SIG-M5 treated with dmso at 0.1 percent for 504 hours (cell line): ENCODE results near the gene TSHR.

Source experiments
- DNase-seq: peaks from one replicate; lab custom pipeline; 2025; ENCODE audit not compliant: unreplicated experiment; lab: John Stamatoyannopoulos, UW

The TSHR gene

GRCh38 chr14:81127785-81128184 lies 172.4 kb downstream of the TSHR start:
- peak; percentile 51 for DNase-seq

GRCh38 chr14:81129242-81129641 lies 173.8 kb downstream of the TSHR start:
- DNase-seq, result no peak

GRCh38 chr14:81132468-81132867 lies 177.0 kb downstream of the TSHR start:
- no peak for DNase-seq

DNA sequence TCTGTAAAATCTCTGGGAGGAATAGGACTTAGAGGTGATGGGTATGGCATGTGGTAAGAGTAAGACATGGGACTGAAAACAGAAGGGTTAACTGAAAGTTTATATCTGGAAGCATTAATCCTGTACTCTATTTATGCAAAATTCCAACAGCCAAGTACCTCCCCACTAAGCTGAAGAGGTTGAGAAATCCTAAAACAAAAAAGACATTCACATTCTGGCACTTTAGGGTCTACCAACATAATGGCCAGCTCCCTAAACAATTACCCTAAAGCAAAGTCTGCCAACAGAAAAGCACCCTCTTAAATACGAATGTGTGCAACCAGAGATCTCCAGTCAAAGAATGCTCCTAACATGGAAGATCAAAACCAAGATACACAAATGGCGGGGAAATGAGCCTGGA lies 178.0 kb downstream of the TSHR start:
- no peak for DNase-seq

DNA sequence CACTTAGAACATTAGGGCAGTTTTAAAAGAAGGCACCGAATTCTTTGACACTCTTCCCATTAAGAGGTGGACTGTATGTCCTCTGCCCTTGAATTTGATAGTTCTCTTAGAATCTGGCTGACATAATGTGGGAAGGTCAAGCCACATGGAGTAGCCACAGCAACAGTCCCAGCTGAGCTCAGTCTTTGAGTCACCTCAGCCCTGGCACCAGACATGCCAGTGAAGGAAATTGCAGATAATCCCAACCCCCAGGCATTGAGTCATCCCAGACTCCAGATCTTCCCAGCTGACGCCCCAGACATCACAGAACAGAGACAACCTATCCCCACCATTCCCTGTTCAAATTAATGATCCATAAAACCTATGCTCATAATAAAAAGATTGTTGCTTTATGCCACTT lies 181.9 kb downstream of the TSHR start:
- DNase-seq, result no peak

- DNase-seq, result no peak
These were observed 183.0 kb downstream of the TSHR start for GRCh38 chr14:81138429-81138828.

- DNase-seq, result no peak
These were observed 186.0 kb downstream of the TSHR start for GRCh38 chr14:81141426-81141825.

DNA sequence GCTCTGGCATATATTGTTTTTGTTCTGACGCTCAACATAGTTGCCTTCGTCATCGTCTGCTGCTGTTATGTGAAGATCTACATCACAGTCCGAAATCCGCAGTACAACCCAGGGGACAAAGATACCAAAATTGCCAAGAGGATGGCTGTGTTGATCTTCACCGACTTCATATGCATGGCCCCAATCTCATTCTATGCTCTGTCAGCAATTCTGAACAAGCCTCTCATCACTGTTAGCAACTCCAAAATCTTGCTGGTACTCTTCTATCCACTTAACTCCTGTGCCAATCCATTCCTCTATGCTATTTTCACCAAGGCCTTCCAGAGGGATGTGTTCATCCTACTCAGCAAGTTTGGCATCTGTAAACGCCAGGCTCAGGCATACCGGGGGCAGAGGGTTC lies 188.4 kb downstream of the TSHR start:
- DNase-seq, result no peak

- DNase-seq, result no peak
These were observed 189.6 kb downstream of the TSHR start for GRCh38 chr14:81144824-81145603.

GRCh38 chr14:81147140-81147897 lies 191.9 kb downstream of the TSHR start:
- DNase-seq, result no peak

GRCh38 chr14:81148635-81149034 lies 193.2 kb downstream of the TSHR start:
- DNase-seq, result no peak

DNA sequence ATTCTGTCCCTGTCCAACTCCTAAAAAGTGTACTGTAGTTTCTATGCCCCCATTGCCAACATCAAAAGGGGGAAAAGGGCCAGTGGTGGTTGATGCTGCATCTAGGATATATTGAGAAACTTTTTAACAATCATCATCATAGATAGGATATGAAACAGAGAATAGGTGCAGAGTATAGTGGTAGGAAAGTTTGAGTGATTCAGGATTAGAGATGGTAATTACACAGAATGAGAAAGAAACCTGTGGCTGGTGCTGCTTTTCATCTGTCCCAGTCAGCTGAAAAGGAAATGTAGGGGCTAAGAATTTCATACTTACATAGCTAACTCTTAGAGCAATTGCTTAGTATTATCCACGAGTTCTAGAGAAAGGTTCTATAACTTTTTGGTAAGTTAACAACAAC lies 197.8 kb downstream of the TSHR start:
- DNase-seq, result no peak

GRCh38 chr14:81157431-81157830 lies 202.0 kb downstream of the TSHR start:
- DNase-seq, result peak; percentile 66

GRCh38 chr14:81161088-81161487 lies 205.7 kb downstream of the TSHR start:
- DNase-seq, result no peak

GRCh38 chr14:81161749-81162148 lies 206.3 kb downstream of the TSHR start:
- no peak for DNase-seq

DNA sequence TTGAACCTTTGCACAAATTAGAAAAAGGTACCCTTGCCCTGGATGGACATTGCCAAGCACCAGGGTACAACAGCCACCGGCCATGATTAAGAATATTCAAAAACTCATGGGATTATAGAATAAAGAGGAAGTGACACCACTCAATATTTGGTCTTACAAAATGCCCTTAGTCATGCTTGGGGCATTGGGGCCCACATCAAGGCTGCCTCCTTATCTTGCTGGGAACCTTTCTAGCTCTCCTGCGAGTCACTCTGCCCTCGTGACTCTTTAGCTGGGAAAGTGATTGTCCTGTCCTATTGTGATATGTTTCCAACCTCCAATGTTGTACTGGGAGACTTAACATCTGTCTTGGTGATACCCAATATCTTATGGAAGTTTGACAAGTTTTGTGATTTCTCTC lies 207.5 kb downstream of the TSHR start:
- peak; percentile 62 for DNase-seq

GRCh38 chr14:81164167-81164774 lies 208.8 kb downstream of the TSHR start:
- peak; percentile 75 for DNase-seq

- DNase-seq, result peak; percentile 10
These were observed 209.8 kb downstream of the TSHR start for GRCh38 chr14:81165188-81165587.

GRCh38 chr14:81166121-81166520 lies 210.7 kb downstream of the TSHR start:
- no peak for DNase-seq

- DNase-seq, result no peak
These were observed 213.8 kb downstream of the TSHR start for GRCh38 chr14:81169267-81169666.

GRCh38 chr14:81169711-81170103 lies 214.3 kb downstream of the TSHR start:
- DNase-seq, result peak; percentile 56
